NB4 (cell line): ENCODE data around the gene LYST.

ENCODE experiments used
- POLR2A ChIP-seq: IDR thresholded peaks from 2 replicates; pipeline ENCODE4 v1.6.1; 2011; ENCODE audit warnings: mild to moderate bottlenecking; ENCODE audit not compliant: insufficient read length; ENCODE audit errors: extremely low read depth
- TF ChIP-seq, protein P1 (sequence below): IDR thresholded peaks from one replicate; pipeline ENCODE4 v1.5.1; 2012; ENCODE audit warnings: low read depth, low read length
- TF ChIP-seq, protein P2 (sequence below): IDR thresholded peaks from 2 replicates; pipeline ENCODE4 v1.6.1; 2011; ENCODE audit warnings: low read depth, low read length

DNA sequence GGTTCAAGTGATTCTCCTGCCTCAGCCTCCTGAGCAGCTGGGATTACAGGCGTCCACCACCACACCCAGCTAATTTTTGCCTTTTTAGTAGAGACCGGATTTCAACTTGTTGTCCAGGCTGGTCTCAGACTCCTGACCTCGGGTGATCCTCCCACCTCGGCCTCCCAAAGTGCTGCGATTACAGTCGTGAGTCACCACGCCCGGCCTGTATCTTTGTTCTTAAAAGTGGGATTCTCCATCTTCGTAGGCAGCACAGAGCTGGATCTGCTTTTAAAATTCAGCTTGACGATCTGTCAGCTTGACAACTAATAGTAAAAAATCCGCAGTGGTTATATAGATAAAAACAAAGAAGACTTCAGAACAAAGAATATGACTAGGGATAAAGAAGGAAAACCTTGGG is 214.3 kb downstream of the LYST start:
- TF ChIP-seq, protein P1, sequence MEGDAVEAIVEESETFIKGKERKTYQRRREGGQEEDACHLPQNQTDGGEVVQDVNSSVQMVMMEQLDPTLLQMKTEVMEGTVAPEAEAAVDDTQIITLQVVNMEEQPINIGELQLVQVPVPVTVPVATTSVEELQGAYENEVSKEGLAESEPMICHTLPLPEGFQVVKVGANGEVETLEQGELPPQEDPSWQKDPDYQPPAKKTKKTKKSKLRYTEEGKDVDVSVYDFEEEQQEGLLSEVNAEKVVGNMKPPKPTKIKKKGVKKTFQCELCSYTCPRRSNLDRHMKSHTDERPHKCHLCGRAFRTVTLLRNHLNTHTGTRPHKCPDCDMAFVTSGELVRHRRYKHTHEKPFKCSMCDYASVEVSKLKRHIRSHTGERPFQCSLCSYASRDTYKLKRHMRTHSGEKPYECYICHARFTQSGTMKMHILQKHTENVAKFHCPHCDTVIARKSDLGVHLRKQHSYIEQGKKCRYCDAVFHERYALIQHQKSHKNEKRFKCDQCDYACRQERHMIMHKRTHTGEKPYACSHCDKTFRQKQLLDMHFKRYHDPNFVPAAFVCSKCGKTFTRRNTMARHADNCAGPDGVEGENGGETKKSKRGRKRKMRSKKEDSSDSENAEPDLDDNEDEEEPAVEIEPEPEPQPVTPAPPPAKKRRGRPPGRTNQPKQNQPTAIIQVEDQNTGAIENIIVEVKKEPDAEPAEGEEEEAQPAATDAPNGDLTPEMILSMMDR, result no peak
- no peak for TF ChIP-seq POLR2A
- TF ChIP-seq, protein P2, sequence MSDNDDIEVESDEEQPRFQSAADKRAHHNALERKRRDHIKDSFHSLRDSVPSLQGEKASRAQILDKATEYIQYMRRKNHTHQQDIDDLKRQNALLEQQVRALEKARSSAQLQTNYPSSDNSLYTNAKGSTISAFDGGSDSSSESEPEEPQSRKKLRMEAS, result no peak
